ENCODE results near the gene BAZ2B. TPM values are rescaled to one million over a fixed set of nuclear protein-coding genes. Genes with fewer than 3 reads are reported as not detected.

The BAZ2B gene
- total RNA-seq, 6 donors from 2014 or later = 59.4 to 233 (median 103) TPM

GRCh38 chr2:159461076-159461475 lies 155.3 kb downstream of the BAZ2B start:
- Histone ChIP-seq H3K36me3 (peaks cover 0 to 4% (median 0%) of the 10 kb centered on the region in 4 donors), H3K4me3 (no peak overlapping the region), H3K27me3 (no peaks in the 10 kb centered on the region), H3K27ac (no peak overlapping the region), H3K9me3 (no peaks in the 10 kb centered on the region), H3K4me1 (peaks cover 5 to 18% (median 9%) of the 10 kb centered on the region in 4 donors)
- WGBS, 2 donors = 56 to 61% methylated on average over 2 of the region's 2 CpGs
- ATAC-seq (ENCODE audit: low FRiP score in 2 of 2) (no peak), DNase-seq (no peak)
- no peak for TF ChIP-seq EP300 (IDR thresholded peaks at IDR 0.05)

- no peak for TF ChIP-seq EP300 (IDR thresholded peaks at IDR 0.05)
- no peak for TF ChIP-seq POLR2AphosphoS5 (IDR thresholded peaks at IDR 0.05)
- no peak for TF ChIP-seq POLR2A (IDR thresholded peaks at IDR 0.05)
- TF ChIP-seq CTCF (IDR thresholded peaks at IDR 0.05) = no peak
- Histone ChIP-seq H3K4me1 (peaks cover 5 to 22% (median 9%) of the 10 kb centered on the region in 4 donors), H3K9me3 (no peaks in the 10 kb centered on the region), H3K36me3 (peaks cover 0 to 4% (median 0%) of the 10 kb centered on the region in 4 donors), H3K4me3 (no peak overlapping the region), H3K27ac (no peak overlapping the region), H3K27me3 (no peaks in the 10 kb centered on the region)
- DNase-seq = no peak
- no peak for ATAC-seq (ENCODE audit: low FRiP score in 2 of 2)
- 86% methylated on average over 1 of the region's 1 CpG for WGBS, 2 donors
Measured at GRCh38 chr2:159460227-159460626, 156.1 kb downstream of the BAZ2B start.

- no peak for DNase-seq
- no peak for ATAC-seq (ENCODE audit: low FRiP score in 2 of 2)
- peaks cover 5 to 26% (median 10%) of the 10 kb centered on the region in 4 donors for H3K4me1 ChIP-seq
- no peaks in the 10 kb centered on the region for H3K27me3 ChIP-seq
- no peak for TF ChIP-seq EP300 (IDR thresholded peaks at IDR 0.05)
- no peak for TF ChIP-seq POLR2A (IDR thresholded peaks at IDR 0.05)
- TF ChIP-seq POLR2AphosphoS5 (IDR thresholded peaks at IDR 0.05) = no peak
- no peak for TF ChIP-seq CTCF (IDR thresholded peaks at IDR 0.05)
- 67 to 70% methylated on average over 1 of the region's 1 CpG for WGBS, 2 donors
- H3K36me3 ChIP-seq = peaks cover 0 to 2% (median 0%) of the 10 kb centered on the region in 4 donors
- H3K4me3 ChIP-seq = no peak overlapping the region
- no peaks in the 10 kb centered on the region for H3K9me3 ChIP-seq
- H3K27ac ChIP-seq = peak overlapping the region in 1 of 4 donors; percentile 10
Measured at GRCh38 chr2:159459279-159459678, 157.1 kb downstream of the BAZ2B start.

- whole genome bisulfite sequencing, 2 donors = 31 to 56% methylated on average over 1 of the region's 1 CpG
- Histone ChIP-seq H3K27me3 (no peaks in the 10 kb centered on the region), H3K9me3 (no peaks in the 10 kb centered on the region), H3K4me3 (no peak overlapping the region), H3K36me3 (peaks cover 0 to 3% (median 0%) of the 10 kb centered on the region in 4 donors), H3K4me1 (peaks cover 5 to 26% (median 10%) of the 10 kb centered on the region in 4 donors), H3K27ac (peak overlapping the region in 1 of 4 donors; percentile 8)
- TF ChIP-seq POLR2AphosphoS5 (IDR thresholded peaks at IDR 0.05) (no peak), EP300 (IDR thresholded peaks at IDR 0.05) (no peak), CTCF (IDR thresholded peaks at IDR 0.05) (no peak), POLR2A (IDR thresholded peaks at IDR 0.05) (no peak)
- ATAC-seq (ENCODE audit: low FRiP score in 2 of 2) (no peak), DNase-seq (no peak)
Measured at GRCh38 chr2:159457589-159457988, 158.8 kb downstream of the BAZ2B start.

- no peaks in the 10 kb centered on the region for H3K9me3 ChIP-seq
- no peak overlapping the region for H3K4me3 ChIP-seq
- no peak overlapping the region for H3K27ac ChIP-seq
- TF ChIP-seq POLR2AphosphoS5 (IDR thresholded peaks at IDR 0.05) (no peak), EP300 (IDR thresholded peaks at IDR 0.05) (no peak), CTCF (IDR thresholded peaks at IDR 0.05) (no peak), POLR2A (IDR thresholded peaks at IDR 0.05) (no peak)
- no peaks in the 10 kb centered on the region for H3K27me3 ChIP-seq
- peaks cover 0 to 3% (median 0%) of the 10 kb centered on the region in 4 donors for H3K36me3 ChIP-seq
- no peak for ATAC-seq (ENCODE audit: low FRiP score in 2 of 2)
- H3K4me1 ChIP-seq = peaks cover 5 to 26% (median 10%) of the 10 kb centered on the region in 4 donors
- no peak for DNase-seq
- 31 to 34% methylated on average over 5 of the region's 5 CpGs for WGBS, 2 donors
Measured at GRCh38 chr2:159456500-159457426, 159.6 kb downstream of the BAZ2B start.
